ENCODE results near the gene LHFPL3. TPM values are rescaled to one million over a fixed set of nuclear protein-coding genes. Genes with fewer than 3 reads are reported as not detected.

LHFPL3 gene
- total and polyA plus RNA-seq, 2 donors (not counting 1 experiment from before 2014, with no cell fraction given) = not detected

- DNase-seq = no peak
- H3K4me2 ChIP-seq (replicated peaks; ENCODE audit: low read depth, low read length, poor library complexity, severe bottlenecking) = no peak overlapping the region
- no peaks in the 10 kb centered on the region for H3K36me3 ChIP-seq (replicated peaks in 1 of 2; ENCODE audit: control extremely low read depth in 1 of 2, control insufficient read depth in 1 of 2, extremely low read depth in 1 of 2, insufficient read depth in 2 of 2, low read length in 1 of 2)
- no peaks in the 10 kb centered on the region for H4K20me1 ChIP-seq (ENCODE audit: control insufficient read depth, insufficient read depth, low read length, poor library complexity, severe bottlenecking)
- no peak overlapping the region for H3K9ac ChIP-seq (ENCODE audit: low read length)
- no peak overlapping the region for H3K27ac Mint-ChIP-seq
- no peak for ATAC-seq (ENCODE audit: low read depth)
- H3K27me3 ChIP-seq (replicated peaks in 1 of 4; ENCODE audit: control extremely low read depth in 1 of 4, control insufficient read depth in 3 of 4, insufficient read depth in 4 of 4, low read length in 3 of 4) = no peaks in the 10 kb centered on the region
- WGBS (ENCODE audit: insufficient coverage) = no CpG with 5 or more reads among the region's 4 CpGs
- intact Hi-C loops (cut with micrococcal nuclease) = no loop called here
- no peak overlapping the region for H2AFZ ChIP-seq (ENCODE audit: insufficient read depth, low read depth, low read length, poor library complexity, severe bottlenecking)
- no peaks in the 10 kb centered on the region for H3K79me2 ChIP-seq (ENCODE audit: control insufficient read depth, insufficient read depth, low read length)
- H3K9me3 ChIP-seq (ENCODE audit: control extremely low read depth in 1 of 3, control insufficient read depth in 2 of 3, insufficient read depth in 1 of 3, low read length in 2 of 3) = peaks cover 0 to 3% (median 0%) of the 10 kb centered on the region in 3 donors
- H3K27ac ChIP-seq (ENCODE audit: low read length in 2 of 2) = no peak overlapping the region
- peaks cover 19% of the 10 kb centered on the region for H3K27me3 Mint-ChIP-seq
- H3K4me1 Mint-ChIP-seq = no peaks in the 10 kb centered on the region
- H3K9me3 Mint-ChIP-seq (ENCODE audit: insufficient read depth) = peaks cover 9% of the 10 kb centered on the region
- H3K4me1 ChIP-seq (ENCODE audit: control insufficient read depth in 2 of 2, insufficient read depth in 2 of 2, low read length in 2 of 2) = no peaks in the 10 kb centered on the region
- ChIA-PET POLR2A (no interaction called here), CTCF (no interaction called here)
- H3K4me3 Mint-ChIP-seq = no peak overlapping the region
- no peak overlapping the region for H3K4me3 ChIP-seq (ENCODE audit: control extremely low read depth in 1 of 5, extremely low read depth in 1 of 5, insufficient read depth in 1 of 5, low read depth in 2 of 5, low read length in 4 of 5)
- no peak for TF ChIP-seq CTCF (IDR thresholded peaks at IDR 0.05)
- no peak for TF ChIP-seq EZH2 (IDR thresholded peaks at IDR 0.05; ENCODE audit: borderline replicate concordance, insufficient read depth, low read depth, low read length, poor library complexity, severe bottlenecking)
Measured at GRCh38 chr7:104296900-104297299, 31.5 kb upstream of the LHFPL3 start.

GRCh38 chr7:104299323-104299722, 29.1 kb upstream of the LHFPL3 start:
- CTCF ChIA-PET = interaction anchor here (0.6 kb wide), 1 partner anchor 556 kb away, joined by 4 read pairs; no protein-coding TSS in a partner anchor
- Mint-ChIP-seq H3K27me3 (peaks cover 11% of the 10 kb centered on the region), H3K9me3 (ENCODE audit: insufficient read depth) (peaks cover 6% of the 10 kb centered on the region), H3K4me1 (no peaks in the 10 kb centered on the region), H3K4me3 (no peak overlapping the region), H3K27ac (no peak overlapping the region)
- Histone ChIP-seq H3K9ac (ENCODE audit: low read length) (no peak overlapping the region), H3K4me1 (ENCODE audit: control insufficient read depth in 2 of 2, insufficient read depth in 2 of 2, low read length in 2 of 2) (no peaks in the 10 kb centered on the region), H3K27ac (ENCODE audit: low read length in 2 of 2) (no peak overlapping the region), H3K4me2 (replicated peaks; ENCODE audit: low read depth, low read length, poor library complexity, severe bottlenecking) (no peak overlapping the region), H2AFZ (ENCODE audit: insufficient read depth, low read depth, low read length, poor library complexity, severe bottlenecking) (no peak overlapping the region), H3K36me3 (replicated peaks in 1 of 2; ENCODE audit: control extremely low read depth in 1 of 2, control insufficient read depth in 1 of 2, extremely low read depth in 1 of 2, insufficient read depth in 2 of 2, low read length in 1 of 2) (no peaks in the 10 kb centered on the region), H3K9me3 (ENCODE audit: control extremely low read depth in 1 of 3, control insufficient read depth in 2 of 3, insufficient read depth in 1 of 3, low read length in 2 of 3) (peaks cover 0 to 3% (median 0%) of the 10 kb centered on the region in 3 donors), H4K20me1 (ENCODE audit: control insufficient read depth, insufficient read depth, low read length, poor library complexity, severe bottlenecking) (no peaks in the 10 kb centered on the region), H3K27me3 (replicated peaks in 1 of 4; ENCODE audit: control extremely low read depth in 1 of 4, control insufficient read depth in 3 of 4, insufficient read depth in 4 of 4, low read length in 3 of 4) (no peaks in the 10 kb centered on the region), H3K79me2 (ENCODE audit: control insufficient read depth, insufficient read depth, low read length) (no peaks in the 10 kb centered on the region), H3K4me3 (ENCODE audit: control extremely low read depth in 1 of 5, extremely low read depth in 1 of 5, insufficient read depth in 1 of 5, low read depth in 2 of 5, low read length in 4 of 5) (no peak overlapping the region)
- 78% methylated on average over 3 of the region's 3 CpGs for WGBS (ENCODE audit: insufficient coverage)
- no peak for DNase-seq
- TF ChIP-seq CTCF (IDR thresholded peaks at IDR 0.05) = no peak
- TF ChIP-seq EZH2 (IDR thresholded peaks at IDR 0.05; ENCODE audit: borderline replicate concordance, insufficient read depth, low read depth, low read length, poor library complexity, severe bottlenecking) = no peak
- POLR2A ChIA-PET = no interaction called here
- no peak for ATAC-seq (ENCODE audit: low read depth)
- intact Hi-C loops (cut with micrococcal nuclease) = no loop called here

Data from B cell (primary cell).